Measurements from ENCODE around the gene ATXN7L2. TPM values are rescaled to one million over a fixed set of nuclear protein-coding genes. Genes with fewer than 3 reads are reported as not detected.

The ATXN7L2 gene
- polyA plus RNA-seq, 3 donors = 1.1 to 3.6 (median 1.7) TPM

DNA sequence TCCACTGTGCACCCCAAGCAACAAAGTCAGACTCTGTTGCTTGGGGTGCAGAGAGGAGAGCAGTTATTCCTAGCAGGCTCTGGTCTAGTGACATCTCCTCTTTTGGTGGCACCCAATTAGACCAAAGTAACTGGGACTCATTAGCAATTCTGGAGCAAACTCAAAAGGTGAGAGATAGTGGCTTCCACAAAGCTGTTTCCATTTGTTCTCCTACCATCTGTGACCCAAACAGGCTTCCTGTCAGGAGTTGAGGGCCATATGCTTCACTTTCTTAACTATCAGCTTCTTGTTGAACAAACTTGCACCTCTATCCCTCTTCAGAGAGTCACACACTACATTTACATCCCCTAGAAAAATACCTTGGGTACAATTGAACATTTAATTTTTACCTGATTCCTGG is 1.5 kb upstream of the ATXN7L2 start:
- Mint-ChIP-seq H3K4me3 (peak overlapping the region in 1 of 2 donors; percentile 63), H3K9me3 (no peaks in the 10 kb centered on the region), H3K27ac (no peak overlapping the region), H3K36me3 (peaks cover 0 to 6% of the 10 kb centered on the region in 2 donors), H3K27me3 (ENCODE audit: low read depth in 3 of 3) (peaks cover 33 to 38% (median 35%) of the 10 kb centered on the region in 3 donors), H3K4me1 (peaks cover 43% of the 10 kb centered on the region)
- no peak overlapping the region for H3K4me3 ChIP-seq (replicated peaks in 1 of 3; ENCODE audit: low read depth in 2 of 3, low read length in 3 of 3)
- no peaks in the 10 kb centered on the region for H3K79me2 ChIP-seq (ENCODE audit: insufficient read depth, low read length)
- H3K27me3 ChIP-seq (ENCODE audit: control insufficient read depth in 2 of 2, insufficient read depth in 2 of 2, low read length in 2 of 2) = peaks cover 8 to 31% of the 10 kb centered on the region in 2 donors
- H4K20me1 ChIP-seq (ENCODE audit: insufficient read depth, low read length) = no peaks in the 10 kb centered on the region
- H3K9me3 ChIP-seq (replicated peaks in 1 of 2; ENCODE audit: control insufficient read depth in 1 of 2, insufficient read depth in 1 of 2, low read length in 2 of 2) = no peaks in the 10 kb centered on the region
- H3K4me2 ChIP-seq (replicated peaks; ENCODE audit: extremely low read depth, low read length, poor library complexity, severe bottlenecking) = no peak overlapping the region
- intact Hi-C loops (cut with micrococcal nuclease) = loop anchor here (2.0 to 5.0 kb wide), 2 partner anchors 55 kb away; partner anchors contain the start of gene PSMA5 (in 2 of the 2)
- H3K27ac ChIP-seq (ENCODE audit: low read depth in 1 of 2, low read length in 2 of 2) = no peak overlapping the region
- no peak overlapping the region for H3K9ac ChIP-seq (ENCODE audit: insufficient read depth, low read length, poor library complexity, severe bottlenecking)
- H3K4me1 ChIP-seq (ENCODE audit: control insufficient read depth in 1 of 2, insufficient read depth in 2 of 2, low read length in 2 of 2) = peaks cover 29 to 33% of the 10 kb centered on the region in 2 donors
- no peak overlapping the region for H2AFZ ChIP-seq (ENCODE audit: insufficient read depth, low read depth, low read length, poor library complexity, severe bottlenecking)
- no peaks in the 10 kb centered on the region for H3K36me3 ChIP-seq (replicated peaks in 1 of 2; ENCODE audit: control insufficient read depth in 1 of 2, insufficient read depth in 2 of 2, low read length in 2 of 2)
- DNase-seq = no peak
- TF ChIP-seq, protein P1, sequence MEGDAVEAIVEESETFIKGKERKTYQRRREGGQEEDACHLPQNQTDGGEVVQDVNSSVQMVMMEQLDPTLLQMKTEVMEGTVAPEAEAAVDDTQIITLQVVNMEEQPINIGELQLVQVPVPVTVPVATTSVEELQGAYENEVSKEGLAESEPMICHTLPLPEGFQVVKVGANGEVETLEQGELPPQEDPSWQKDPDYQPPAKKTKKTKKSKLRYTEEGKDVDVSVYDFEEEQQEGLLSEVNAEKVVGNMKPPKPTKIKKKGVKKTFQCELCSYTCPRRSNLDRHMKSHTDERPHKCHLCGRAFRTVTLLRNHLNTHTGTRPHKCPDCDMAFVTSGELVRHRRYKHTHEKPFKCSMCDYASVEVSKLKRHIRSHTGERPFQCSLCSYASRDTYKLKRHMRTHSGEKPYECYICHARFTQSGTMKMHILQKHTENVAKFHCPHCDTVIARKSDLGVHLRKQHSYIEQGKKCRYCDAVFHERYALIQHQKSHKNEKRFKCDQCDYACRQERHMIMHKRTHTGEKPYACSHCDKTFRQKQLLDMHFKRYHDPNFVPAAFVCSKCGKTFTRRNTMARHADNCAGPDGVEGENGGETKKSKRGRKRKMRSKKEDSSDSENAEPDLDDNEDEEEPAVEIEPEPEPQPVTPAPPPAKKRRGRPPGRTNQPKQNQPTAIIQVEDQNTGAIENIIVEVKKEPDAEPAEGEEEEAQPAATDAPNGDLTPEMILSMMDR (IDR thresholded peaks at IDR 0.05) = no peak

DNA sequence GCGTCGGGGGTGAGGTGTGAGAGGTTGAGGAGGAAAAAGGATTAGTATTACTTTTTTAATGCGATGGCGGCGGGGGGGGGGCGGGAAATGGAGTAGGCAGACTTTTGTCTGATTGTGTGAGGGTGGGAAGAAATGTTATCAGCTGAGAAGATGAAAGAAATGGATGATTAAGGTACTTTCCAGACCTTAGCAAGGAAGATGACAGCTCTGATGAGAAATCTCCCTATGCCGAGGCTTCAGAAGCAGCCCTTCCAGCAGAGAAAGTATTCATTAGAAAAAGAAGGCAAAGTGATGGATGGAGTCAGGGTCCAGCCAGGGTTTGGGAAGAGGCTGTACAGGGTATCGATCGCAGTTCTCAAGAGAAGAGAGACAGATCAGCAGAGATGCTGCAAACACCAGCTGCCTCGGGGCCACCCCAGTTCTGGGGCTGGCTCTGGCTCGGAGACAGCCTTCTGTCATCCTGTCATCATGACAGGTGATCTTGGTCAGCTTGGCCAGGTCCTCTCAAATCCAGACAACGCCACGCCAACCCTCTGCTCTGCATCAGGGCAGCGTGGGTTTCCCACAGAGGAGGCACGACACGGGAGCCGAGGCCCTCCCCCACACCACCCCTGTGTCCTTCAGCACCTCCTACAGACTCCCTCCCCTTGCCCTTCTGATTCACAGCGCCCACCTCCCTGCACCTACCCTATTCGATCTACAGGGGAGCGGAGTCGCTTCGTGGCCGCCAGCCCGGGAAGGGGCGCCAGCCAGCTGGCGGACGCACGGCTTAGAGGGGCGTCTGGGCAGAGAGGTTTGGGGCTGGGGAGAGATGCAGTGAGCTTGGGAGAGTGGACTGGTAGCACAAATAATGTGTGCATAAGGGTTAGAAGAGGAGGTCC is 674 bp upstream of the ATXN7L2 start:
- TF ChIP-seq, protein P1 (IDR thresholded peaks at IDR 0.05) = no peak
- no peak overlapping the region for H3K27ac ChIP-seq (ENCODE audit: low read depth in 1 of 2, low read length in 2 of 2)
- H3K4me1 ChIP-seq (ENCODE audit: control insufficient read depth in 1 of 2, insufficient read depth in 2 of 2, low read length in 2 of 2) = peaks cover 24 to 28% of the 10 kb centered on the region in 2 donors
- H4K20me1 ChIP-seq (ENCODE audit: insufficient read depth, low read length) = no peaks in the 10 kb centered on the region
- no peaks in the 10 kb centered on the region for H3K36me3 ChIP-seq (replicated peaks in 1 of 2; ENCODE audit: control insufficient read depth in 1 of 2, insufficient read depth in 2 of 2, low read length in 2 of 2)
- intact Hi-C loops (cut with micrococcal nuclease) = loop anchor here (2.0 to 5.0 kb wide), 2 partner anchors 56 kb away; partner anchors contain the start of gene PSMA5 (in 2 of the 2)
- H3K4me3 ChIP-seq (replicated peaks in 1 of 3; ENCODE audit: low read depth in 2 of 3, low read length in 3 of 3) = peak overlapping the region; percentile 53 to 93 (median 66)
- H3K36me3 Mint-ChIP-seq = peaks cover 6 to 11% of the 10 kb centered on the region in 2 donors
- no peaks in the 10 kb centered on the region for H3K79me2 ChIP-seq (ENCODE audit: insufficient read depth, low read length)
- peaks cover 8 to 31% of the 10 kb centered on the region in 2 donors for H3K27me3 ChIP-seq (ENCODE audit: control insufficient read depth in 2 of 2, insufficient read depth in 2 of 2, low read length in 2 of 2)
- WGBS (ENCODE audit: insufficient coverage) = 6% methylated on average over 16 of the region's 29 CpGs
- H3K9ac ChIP-seq (ENCODE audit: insufficient read depth, low read length, poor library complexity, severe bottlenecking) = peak overlapping the region; percentile 44
- H3K27ac Mint-ChIP-seq = peak overlapping the region in 2 of 7 donors; percentile 40 to 56
- H3K27me3 Mint-ChIP-seq (ENCODE audit: low read depth in 3 of 3) = peaks cover 32 to 38% (median 35%) of the 10 kb centered on the region in 3 donors
- peaks cover 36% of the 10 kb centered on the region for H3K4me1 Mint-ChIP-seq
- no peaks in the 10 kb centered on the region for H3K9me3 Mint-ChIP-seq
- H3K4me3 Mint-ChIP-seq = peak overlapping the region; percentile 89 to 97
- peak overlapping the region; percentile 100 for H3K4me2 ChIP-seq (replicated peaks; ENCODE audit: extremely low read depth, low read length, poor library complexity, severe bottlenecking)
- H2AFZ ChIP-seq (ENCODE audit: insufficient read depth, low read depth, low read length, poor library complexity, severe bottlenecking) = peak overlapping the region; percentile 100
- no peaks in the 10 kb centered on the region for H3K9me3 ChIP-seq (replicated peaks in 1 of 2; ENCODE audit: control insufficient read depth in 1 of 2, insufficient read depth in 1 of 2, low read length in 2 of 2)
- DNase-seq = no peak

Measured in CD14-positive monocyte (primary cell).